GDM1 (cell line): ENCODE measurements around the gene STAT3.
"Not testable (repeated sequence)": the region's sequence is repeated elsewhere in the genome, so short reads cannot be mapped to it uniquely, and the experiment has no call there.

ENCODE experiments used
- DNase-seq: peaks from one replicate; lab custom pipeline; 2025; lab: John Stamatoyannopoulos, UW

STAT3 gene

DNA sequence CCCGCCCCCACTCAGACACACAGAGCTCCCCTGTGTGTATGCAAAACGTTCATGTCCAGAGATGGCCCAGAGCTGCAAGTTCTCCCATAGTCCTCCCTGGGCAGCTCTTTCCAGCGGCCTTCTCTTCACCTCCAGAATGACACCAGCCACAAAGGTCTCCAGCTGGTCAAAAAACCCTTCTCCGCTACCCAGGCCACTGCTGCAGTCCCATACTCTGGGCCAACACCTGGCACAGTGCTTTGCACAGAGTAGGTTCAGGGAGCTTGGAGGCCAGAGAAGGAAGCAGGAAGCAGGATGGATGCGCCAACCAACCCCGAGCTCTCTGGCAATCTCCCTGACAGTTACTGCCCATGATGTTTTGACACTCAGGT lies 110.9 kb downstream of the STAT3 start:
- no peak for DNase-seq

DNA sequence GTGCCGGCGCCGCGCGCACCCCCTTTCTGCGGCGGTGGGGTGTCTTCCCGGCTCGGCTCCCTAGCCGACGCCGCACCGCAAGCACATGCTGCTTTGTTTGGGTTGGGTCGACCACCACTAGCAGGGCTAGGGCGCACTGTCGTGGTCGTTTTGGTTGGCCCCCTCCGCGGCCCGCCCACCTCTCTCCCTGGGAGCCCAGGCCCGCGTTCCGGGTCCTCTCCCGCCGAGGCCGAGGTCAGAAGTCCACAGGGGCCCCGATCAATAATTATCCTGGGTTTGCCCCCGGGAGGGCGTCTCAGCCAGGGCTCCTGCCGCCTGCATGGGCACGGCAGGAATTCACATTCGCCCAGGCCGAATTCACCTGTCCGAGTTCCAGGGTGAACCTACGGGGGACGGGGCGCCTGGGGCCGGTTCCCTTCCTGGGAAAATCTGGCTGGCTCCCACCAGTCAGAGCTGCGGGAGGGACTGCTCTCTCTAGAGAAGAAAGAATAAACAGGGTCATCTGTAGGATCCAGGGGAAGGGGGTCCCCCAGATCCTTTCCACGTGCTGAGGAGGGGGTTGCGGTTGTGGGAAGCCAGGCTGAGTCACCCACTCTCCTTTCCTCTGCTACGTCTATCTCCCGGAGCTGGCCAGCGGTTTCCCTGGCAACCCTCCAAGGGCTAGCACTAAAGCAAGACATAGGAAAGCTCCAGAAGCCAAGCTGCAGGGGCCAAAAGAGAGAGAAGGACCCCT lies 111.5 kb downstream of the STAT3 start:
- peak; percentile 38 for DNase-seq

DNA sequence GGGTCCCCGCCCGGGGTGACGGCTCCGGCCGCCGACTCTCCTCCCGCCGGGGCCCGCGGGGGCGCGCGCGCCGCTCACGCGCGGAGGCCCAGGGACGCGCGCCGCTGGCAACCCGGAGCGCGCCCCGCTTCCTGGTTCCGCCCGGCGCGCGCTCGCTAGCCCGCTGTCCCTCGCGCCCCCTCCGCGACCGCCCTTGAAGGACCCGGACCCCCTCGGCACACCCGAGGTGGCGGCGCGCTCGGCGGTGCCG lies 112.0 kb downstream of the STAT3 start, which contains the start of gene STAT5B:
TSS of gene STAT5B (minus strand) at position 33 of the 250 bp plus-strand sequence. CDS start 44,264 bp downstream, outside the sequence.
- DNase-seq, result peak; percentile 60

DNA sequence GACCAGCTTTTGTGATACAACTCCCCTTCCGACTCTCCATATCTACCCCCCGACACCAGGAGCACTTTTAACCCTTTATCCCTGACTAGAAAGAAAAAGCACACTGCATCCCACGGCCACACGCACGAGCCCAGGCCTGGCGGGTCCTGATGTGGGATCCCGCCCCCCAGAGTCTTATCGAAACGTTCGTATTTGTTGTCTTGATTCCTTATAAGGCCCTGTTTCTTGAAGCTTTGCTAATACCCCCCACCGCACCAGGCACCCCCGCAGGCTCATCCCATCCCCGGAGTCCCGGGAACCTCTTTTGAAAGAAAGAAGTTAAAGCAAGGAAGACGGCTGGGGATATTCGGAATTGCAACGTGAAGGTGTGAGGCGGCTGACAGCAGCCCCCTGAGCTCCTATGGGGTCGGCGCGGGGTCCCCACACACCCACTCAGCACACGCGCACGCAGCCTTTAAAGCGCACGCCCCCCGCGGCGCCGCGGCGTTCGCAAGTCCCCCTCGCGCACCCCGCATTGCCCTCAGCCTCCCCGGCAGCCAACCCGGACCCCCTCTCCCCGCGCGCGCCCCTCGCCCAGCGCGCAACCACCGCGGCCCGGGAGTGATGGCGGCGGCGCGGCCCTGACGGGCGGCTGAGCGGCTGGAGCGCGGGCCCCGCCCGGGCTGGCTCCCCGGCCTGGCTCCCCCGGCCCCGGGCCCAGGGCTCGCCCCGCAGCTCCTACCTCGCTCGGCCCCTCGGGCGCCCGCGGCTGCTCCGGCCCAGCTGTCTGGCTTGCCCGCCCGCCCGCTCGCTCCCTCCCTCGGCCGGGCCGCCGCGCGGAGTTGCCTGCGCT lies 112.5 kb downstream of the STAT3 start:
- DNase-seq, result peak; percentile 38

DNA sequence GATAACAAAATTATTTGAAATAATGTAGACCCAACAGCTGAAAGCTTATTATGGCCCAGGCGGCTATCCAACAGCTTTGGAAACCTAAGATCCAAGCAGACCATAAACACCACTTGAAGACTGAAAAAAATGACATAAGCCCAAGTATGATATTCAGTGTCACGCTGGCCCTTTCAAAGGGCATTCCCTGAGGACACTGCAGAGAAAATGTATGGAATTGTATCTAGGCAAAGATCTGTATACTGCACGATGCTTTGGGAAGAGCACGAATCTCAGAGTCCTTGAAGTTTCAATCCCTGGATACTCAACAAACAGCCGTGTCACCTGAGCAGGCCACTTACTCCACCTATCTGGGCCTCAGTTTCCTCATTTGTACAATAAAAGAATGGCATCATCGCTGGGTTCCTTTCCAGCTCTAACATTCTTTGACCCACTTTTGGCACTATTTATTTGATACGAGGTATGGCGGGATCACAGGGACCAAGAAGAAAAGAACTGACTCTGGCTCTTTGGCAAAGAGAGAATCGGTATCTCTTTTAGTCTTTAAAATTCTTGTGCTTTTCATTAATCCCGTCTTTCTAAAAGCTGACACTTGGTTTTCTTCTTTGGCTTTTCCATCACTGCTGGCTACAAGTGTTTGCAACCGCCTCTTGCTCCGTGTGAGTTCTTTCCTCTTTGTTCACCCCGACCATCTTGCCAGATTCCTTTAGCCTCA lies 113.3 kb downstream of the STAT3 start:
- DNase-seq, result no peak

DNA sequence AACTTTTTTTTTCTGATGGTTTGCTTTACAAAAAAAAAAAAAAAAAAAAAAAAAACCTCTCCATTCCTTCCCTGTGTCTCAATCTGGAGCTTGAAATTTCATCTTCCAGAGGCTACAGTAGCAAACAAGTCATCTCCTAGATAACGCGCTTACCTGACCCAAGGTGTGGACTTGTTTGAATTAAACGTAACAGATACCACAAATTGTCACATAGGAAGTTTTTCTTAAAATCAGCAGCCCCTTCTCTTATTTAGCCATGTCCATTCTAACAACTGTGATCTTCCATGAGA lies 114.0 kb downstream of the STAT3 start:
- no peak for DNase-seq

DNA sequence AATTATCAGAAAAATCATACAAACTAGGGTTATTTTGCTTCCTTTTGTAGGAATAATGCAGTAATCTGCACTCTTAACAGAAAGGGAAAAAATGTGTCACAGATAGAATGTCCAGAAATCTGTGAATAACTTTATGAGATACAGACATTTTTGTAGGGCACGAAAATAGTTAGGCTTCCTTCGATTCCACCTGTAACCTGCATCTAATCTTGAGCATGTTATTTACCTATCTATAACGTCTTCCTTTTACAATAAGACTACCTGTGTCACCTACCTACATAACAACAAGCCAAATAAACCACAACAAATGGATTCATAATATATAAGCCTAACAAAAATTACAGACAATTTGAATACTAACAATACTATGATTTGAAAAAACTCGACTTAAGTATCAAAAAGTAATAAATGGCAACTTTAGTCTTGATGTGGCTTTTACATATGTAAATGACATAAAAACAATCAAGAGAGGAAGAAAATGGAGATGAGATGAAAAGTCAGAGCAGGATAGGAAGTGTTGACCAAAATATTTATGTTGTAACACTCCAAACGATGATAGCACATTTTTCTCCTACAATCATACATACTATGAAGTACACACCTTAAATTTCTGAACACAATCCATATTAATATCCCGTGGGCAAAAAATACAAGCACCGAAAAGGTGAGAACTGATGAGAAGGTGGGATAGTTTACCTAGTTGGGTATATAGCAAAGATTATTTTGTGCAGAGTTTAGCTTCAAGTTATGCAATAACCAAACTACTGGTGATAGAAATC lies 114.6 kb downstream of the STAT3 start:
- no peak for DNase-seq

DNA sequence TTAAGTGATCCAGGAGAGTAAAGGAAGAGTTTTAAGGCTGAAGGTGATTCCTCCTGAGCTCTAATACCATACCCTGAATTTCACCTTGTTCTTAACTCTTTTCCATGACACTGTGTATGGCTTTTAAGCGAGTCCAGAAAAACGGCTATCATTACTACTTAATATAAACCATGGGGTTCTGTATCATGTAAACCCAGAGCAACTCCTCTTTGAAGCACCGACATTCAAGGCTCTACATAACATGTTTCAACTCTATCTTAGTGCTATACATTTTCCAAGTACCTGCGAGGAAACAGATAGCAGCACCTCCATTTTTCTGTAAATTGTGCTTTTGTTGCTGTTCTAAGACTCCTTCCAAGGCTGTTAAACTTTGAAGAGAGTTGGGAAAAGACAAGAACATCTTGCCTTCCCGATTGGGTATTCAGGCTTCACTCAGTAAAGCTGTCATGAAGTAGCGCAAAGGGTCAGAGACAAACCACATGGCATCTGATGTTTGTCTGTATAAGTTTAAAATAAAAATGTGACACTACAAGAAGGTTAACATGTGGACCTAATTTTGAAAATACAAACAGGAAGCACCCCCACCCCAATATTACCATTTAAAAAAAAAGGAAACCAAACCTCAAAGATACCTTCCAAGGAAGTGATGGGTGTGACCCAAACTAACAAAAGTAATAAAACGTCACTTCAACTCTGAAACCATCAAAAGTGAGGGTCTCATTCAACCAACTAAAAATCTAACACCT lies 115.9 kb downstream of the STAT3 start:
- no peak for DNase-seq

DNA sequence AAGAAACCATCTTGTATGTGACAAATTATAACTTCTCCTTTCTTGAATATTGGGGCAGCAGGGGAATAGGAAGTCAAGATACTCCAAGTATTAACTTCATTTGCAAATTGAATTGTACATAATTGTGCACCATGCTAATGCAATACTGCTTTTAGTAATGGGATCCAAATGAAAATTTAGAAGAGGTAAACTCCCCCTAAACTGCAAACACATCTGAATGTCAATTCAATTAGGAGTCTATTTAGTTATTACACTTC lies 116.5 kb downstream of the STAT3 start:
- no peak for DNase-seq

DNA sequence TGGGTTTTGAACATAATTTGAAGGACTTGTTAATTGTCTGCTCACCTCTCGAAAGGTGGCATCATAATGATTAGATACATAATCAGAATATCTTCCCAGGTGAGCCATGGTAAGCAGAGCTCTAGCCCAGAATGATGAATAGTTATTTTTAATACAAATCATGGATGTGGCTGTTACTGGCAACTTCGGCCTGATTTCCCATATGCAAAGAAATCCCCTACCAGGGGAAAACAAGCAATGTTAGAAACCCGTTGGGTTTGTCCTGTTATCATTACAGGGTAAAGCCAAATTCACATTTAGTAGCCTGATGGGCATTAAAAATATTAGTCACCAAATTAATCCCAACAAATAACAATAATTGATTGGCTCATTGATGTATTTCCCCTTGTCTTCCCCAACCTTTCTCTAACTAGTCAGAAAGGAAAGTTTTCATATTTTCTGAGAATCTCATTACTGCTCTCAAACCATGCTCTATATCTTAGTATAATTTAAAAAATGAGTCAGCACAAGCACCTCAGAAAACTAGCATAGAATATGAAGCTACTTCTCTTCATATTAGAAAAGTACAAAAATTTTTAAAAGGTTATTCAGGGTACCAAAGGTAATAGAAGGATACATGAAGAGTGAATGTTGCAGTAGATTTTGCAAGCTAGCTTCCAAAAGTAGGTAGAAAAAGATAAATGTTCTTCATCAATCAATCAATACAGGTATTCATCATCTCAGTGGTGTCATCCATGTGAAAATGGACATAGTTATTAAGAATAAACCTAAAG lies 117.0 kb downstream of the STAT3 start:
- DNase-seq, result no peak

DNA sequence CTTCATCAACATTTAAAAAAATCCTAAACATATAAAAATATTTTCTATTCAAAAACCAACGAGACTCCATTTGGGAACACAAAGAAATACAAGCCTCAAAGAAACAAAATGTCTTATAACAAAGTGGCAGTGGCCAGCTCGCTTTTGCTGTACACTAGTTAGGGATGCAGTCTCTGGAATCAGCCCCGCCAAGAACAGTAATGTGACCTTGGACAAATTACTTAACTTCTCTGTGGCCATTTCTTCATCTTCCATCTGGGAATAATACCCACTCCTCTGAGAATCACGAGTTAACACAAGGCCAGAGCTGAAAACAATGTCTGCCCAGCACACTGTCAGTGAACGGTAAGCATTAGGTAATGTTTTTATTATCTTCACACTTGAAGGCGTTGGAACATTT lies 117.6 kb downstream of the STAT3 start:
- no peak for DNase-seq

DNA sequence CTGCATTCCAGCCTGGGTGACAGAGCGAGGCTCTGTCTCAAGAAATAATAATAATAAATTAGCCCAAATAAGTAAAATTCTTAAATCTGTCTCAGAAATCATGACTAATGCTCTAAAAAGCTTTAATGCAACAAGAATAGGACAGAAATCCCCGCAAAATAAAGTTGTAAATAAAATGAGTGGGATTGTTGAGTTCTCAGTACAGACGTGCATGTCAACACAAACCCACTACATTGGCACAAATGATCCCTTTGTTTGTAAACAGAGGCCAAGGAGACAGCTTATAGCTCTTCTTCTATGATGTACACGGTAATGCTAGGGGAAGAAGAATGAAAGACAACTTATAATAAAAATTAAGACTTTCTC lies 118.1 kb downstream of the STAT3 start:
- no peak for DNase-seq

DNA sequence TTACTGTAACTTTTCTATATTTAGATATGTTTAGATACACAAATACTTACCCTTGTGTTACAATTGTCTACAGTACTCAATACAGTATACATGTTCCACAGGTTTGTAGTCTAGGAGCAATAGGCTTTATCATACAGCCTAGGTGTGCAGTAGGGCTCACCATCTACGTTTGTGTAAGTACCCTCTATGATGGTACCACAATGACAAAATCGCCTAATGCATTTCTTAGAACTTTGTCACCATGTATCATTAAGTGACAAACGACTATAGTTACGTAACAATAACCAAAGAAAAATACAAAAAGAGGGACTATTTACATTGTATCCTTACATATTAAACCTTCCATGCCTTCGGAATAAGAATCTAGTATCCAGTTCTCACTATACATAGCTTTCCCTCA lies 120.0 kb downstream of the STAT3 start:
- DNase-seq, result no peak

DNA sequence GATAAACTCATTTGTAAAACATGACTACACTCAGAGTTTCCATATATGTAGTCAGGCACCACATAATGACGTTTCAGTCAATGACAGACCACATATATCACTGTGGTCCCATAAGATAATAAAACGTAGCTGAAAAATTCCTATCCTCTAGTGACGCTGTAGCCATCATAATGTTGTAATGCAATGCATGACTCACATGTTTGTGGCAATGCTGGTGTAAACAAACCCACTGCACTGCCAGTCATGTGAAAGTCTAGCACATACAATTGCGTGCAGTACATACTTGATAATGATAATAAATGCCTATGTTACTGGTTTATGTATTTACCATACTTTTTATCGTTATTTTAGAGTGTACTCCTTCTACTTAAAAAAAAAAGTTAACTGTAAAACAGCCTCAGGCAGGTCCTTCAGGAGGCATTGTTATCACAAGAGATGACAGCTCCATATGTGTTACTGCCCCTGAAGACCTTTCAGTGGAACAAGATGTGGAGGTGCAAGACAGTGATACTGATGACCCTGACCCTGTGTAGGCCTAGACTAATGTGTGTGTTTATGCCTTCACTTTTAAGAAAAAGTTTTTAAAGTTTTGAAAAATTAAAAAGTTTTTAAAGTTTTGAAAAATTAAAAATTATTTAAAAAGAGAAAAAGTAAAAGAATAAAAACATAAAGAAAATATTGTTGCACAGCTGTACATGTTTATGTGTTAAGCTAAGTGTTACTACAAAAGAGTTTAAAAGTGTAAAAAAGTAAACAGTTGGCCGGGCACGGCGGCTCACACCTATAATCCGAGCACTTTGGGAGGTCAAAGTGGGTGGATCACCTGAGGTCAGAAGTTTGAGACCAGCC lies 121.1 kb downstream of the STAT3 start:
- no peak for DNase-seq

DNA sequence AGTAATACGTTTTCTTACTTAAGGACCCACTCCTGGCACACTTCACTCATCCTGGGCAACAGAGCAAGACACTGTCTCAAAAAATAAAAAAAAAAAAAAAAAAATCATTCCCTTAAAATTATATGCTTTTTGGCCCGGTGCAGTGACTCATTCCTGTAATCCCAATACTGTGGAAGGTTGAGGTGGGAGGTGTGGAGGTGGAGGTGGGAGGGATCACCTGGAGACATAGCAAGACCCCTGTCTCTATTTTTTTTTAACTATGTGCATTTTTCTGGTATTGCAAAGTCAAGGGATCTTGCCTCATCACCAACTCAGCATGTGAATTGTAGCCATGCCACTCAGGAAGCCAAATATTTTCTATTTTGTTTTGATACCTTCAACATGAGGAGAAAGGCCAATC lies 121.8 kb downstream of the STAT3 start:
- DNase-seq, result no peak

DNA sequence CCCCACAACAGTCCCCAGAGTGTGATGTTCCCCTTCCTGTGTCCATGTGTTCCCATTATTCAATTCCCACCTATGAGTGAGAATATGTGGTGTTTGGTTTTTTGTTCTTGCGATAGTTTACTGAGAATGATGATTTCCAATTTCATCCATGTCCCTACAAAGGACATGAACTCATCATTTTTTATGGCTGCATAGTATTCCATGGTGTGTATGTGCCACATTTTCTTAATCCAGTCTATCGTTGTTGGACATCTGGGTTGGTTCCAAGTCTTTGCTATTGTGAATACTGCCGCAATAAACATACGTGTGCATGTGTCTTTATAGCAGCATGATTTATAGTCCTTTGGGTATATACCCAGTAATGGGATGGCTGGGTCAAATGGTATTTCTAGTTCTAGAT lies 123.9 kb downstream of the STAT3 start:
- DNase-seq, result not testable (repeated sequence)
